ENCODE results near the gene GALR3.
A peak's percentile ranks its signal among the peaks of the same experiment; 100 is the strongest.

The GALR3 gene

DNA sequence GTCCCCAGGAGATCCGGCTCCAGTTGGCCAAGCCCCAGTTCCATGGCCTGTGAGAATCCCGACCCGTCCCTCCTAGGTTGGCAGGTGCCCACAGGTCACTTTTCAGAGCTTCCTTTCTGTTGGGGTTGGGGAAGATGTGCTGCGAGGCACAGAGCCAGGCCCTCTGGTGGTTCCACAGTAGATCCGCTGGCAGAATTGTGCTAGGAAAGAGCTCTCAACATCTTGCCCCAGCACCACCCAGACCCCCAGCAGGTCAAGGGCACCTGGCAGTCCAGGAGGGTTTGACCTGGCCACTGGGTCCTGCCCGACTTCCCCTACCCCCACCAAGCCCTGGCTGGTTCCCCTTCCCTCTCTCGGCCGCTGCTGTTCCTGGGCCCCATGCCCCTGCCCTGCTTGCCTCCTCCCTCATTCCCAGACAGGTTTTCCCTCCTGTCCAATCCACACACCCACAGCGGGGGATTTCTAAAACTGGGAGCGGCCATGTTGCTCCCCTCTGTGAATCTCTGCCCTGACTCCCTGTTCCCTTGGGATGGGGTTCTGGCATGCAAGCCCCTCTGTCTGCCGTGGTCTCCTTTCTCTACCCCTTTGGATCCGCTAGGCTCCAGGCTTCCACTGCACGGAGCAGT is 41.6 kb upstream of the GALR3 start:
- in situ Hi-C loops (cut with HindIII; ENCODE audit: low sequenced_read_pairs) = no loop called here
- no peak for DNase-seq (ENCODE audit: low read depth, low spot score)
- peak; percentile 36 for TF ChIP-seq CTCF (IDR thresholded peaks at IDR 0.05; ENCODE audit: low read depth, low read length)
- H3K4me3 ChIP-seq (ENCODE audit: low read depth, low read length) = no peak overlapping the region

DNA sequence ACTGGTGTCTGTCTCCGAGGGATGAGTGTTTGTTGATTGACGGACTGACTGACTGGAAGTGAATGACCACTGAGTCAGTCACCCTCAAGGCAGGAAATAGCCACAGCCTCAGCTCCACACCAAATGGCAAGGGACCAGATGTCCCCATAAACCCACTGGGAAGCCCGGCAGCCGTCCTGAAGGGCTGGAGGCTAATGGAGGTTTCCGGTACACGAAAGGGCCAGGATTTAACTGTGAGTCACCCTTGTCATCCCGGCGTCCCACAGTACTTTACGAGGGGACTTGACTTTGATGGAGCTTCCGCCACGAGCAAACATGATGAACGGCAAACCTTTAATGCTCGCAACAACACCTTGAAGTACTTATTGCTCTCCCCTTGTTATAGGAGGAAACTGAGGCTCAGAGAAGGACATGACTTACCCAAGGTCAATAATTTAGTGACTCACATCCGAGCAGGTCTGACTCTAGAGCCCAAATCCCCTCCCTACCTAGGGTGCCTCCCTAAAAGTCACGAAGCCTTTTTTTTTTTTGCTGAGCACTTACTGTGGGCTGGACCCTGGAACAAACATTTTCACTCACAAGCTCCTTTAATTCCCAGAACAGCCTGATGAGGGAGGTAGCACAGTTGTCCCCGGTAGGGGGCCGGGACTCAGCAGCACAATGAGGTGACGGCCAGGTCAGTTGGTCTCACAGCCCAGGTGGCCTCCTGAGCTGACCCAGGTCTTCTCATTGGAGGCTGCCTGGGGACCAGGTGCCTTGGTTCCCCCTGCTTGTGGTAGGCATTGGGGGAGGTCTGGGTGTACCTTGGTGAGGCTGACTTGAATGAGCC is 40.6 kb upstream of the GALR3 start:
- no peak overlapping the region for H3K4me3 ChIP-seq (ENCODE audit: low read depth, low read length)
- DNase-seq (ENCODE audit: low read depth, low spot score) = peak; percentile 15
- peak; percentile 7 for TF ChIP-seq CTCF (IDR thresholded peaks at IDR 0.05; ENCODE audit: low read depth, low read length)
- in situ Hi-C loops (cut with HindIII; ENCODE audit: low sequenced_read_pairs) = no loop called here

- DNase-seq (ENCODE audit: low read depth, low spot score) = no peak
- H3K4me3 ChIP-seq (ENCODE audit: low read depth, low read length) = no peak overlapping the region
- no peak for TF ChIP-seq CTCF (IDR thresholded peaks at IDR 0.05; ENCODE audit: low read depth, low read length)
- in situ Hi-C loops (cut with HindIII; ENCODE audit: low sequenced_read_pairs) = no loop called here
These were observed 38.2 kb upstream of the GALR3 start for GRCh38 chr22:37784829-37785495.

GRCh38 chr22:37790234-37790633 is 32.9 kb upstream of the GALR3 start:
- no peak for TF ChIP-seq CTCF (IDR thresholded peaks at IDR 0.05; ENCODE audit: low read depth, low read length)
- DNase-seq (ENCODE audit: low read depth, low spot score) = no peak
- in situ Hi-C loops (cut with HindIII; ENCODE audit: low sequenced_read_pairs) = no loop called here
- no peak overlapping the region for H3K4me3 ChIP-seq (ENCODE audit: low read depth, low read length)

GRCh38 chr22:37792494-37792893 is 30.7 kb upstream of the GALR3 start:
- no peak overlapping the region for H3K4me3 ChIP-seq (ENCODE audit: low read depth, low read length)
- in situ Hi-C loops (cut with HindIII; ENCODE audit: low sequenced_read_pairs) = no loop called here
- no peak for TF ChIP-seq CTCF (IDR thresholded peaks at IDR 0.05; ENCODE audit: low read depth, low read length)
- DNase-seq (ENCODE audit: low read depth, low spot score) = no peak

- DNase-seq (ENCODE audit: low read depth, low spot score) = no peak
These were observed 28.8 kb upstream of the GALR3 start for GRCh38 chr22:37794376-37794775.

More at GRCh38 chr22:37794376-37794775, 28.8 kb upstream of the GALR3 start:
- TF ChIP-seq CTCF (IDR thresholded peaks at IDR 0.05; ENCODE audit: low read depth, low read length) = no peak
- in situ Hi-C loops (cut with HindIII; ENCODE audit: low sequenced_read_pairs) = no loop called here
- no peak overlapping the region for H3K4me3 ChIP-seq (ENCODE audit: low read depth, low read length)

Measured in astrocyte of the spinal cord (primary cell).